ENCODE results near the gene LCP1.

Gene LCP1

DNA sequence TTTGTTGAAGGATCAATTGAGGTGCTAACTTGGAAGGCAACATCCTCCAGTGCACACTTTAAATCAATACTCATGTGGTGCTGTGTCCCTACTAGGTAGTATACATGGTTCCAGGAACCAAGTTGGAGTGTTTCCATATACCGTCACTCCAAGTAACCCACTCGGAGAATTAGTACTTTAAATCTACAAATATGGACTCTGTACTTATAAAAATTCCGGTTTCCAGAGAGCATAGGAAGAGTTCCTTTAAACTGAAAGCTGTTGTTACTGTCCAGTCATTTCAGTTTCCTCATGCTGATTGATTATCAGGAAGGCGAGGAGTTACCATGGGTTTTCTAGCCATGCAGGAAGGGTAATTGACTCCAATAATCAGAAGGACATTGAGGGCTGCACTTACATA, 84.3 kb downstream of the LCP1 start:
- DNase-seq: no peak

DNA sequence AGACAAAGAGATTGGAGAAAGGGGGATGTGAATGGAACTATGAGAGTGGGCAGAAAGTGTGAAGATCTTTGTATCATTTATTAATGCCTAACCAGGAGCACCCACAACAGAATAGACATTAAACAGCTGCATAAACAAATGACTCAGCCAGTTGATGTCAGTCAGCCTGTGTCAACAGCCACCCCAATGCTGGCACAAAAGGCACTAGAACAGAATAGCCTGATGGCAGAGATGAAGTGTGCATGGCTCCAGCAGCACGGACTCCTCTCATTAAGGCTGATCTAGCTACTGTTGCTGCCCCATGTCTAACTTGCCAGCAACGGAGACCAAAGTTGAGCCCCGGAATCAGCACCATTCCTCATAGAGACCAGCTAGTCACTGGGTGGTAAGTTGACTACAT, 85.0 kb downstream of the LCP1 start:
- DNase-seq: no peak

DNA sequence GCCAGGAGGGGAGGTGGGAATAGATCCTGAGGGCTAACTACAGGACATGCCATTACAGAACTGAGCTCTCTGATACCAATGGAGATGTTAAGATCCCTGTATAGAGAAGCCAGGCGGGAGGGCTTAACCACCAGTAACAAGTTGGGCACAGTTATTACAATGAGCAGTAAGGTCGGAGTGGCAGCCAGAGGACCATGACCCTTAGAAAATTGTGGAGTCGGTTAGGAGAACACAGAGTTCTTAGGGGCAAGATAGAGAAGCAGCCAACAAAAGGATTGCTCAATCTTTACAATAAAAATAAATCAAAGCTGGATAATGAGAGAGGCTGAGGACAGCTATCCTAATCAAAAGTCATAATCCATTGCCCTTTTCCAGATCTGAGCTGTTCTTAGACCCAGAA, 87.5 kb downstream of the LCP1 start:
- DNase-seq: no peak

DNA sequence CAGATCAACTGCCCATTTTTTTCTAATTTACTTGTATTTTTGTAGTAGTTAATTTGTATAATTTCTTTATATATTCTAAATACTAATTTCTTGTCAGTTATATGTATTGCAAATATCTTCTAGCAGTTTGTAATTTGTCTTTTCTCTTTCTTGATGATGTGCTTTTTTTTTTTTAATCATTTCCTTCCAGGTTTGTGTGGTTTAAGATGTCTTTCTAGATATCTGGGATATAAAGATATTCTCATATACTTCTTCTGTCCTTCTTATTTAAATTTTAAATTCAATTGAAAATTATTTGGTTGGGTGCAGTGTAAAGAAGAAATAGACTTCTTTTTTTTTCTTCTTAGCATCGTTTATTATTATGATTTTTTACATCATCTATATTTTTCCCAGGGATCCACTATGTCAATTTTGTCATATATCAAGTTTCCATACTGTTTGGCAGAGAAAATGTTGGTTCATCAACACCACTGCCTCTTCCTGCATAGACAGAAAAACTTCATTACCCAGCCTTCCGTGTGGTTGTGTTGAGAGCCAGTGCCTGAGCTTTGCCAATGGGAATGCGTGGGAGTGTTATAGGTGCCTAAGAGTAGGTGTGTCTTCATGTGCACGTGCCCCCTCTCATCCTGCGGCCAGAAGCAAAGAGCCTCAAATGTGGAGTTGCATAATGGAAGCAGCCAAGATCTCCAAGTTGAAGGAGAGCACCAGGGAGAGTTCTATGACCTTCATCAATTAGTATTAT, 93.0 kb downstream of the LCP1 start:
- DNase-seq: no peak

DNA sequence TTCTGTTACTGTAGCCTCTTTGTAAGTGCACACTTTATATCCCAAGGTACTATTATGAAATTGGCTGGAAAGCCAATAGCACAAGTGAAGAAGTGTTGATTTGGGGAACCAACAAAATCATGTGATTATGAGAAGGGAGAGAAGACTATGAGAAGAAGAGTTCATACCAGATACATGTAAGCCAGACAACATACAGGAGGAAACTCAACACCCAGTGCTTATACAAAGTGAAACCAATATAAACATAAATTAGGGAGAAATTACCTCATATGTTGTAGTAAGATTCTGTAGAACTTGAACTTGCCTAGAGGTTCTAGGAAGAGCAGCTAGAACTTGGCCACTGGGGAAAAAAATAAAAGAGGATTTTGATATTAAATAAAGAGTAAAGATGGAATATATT, 94.5 kb downstream of the LCP1 start:
- DNase-seq: no peak

DNA sequence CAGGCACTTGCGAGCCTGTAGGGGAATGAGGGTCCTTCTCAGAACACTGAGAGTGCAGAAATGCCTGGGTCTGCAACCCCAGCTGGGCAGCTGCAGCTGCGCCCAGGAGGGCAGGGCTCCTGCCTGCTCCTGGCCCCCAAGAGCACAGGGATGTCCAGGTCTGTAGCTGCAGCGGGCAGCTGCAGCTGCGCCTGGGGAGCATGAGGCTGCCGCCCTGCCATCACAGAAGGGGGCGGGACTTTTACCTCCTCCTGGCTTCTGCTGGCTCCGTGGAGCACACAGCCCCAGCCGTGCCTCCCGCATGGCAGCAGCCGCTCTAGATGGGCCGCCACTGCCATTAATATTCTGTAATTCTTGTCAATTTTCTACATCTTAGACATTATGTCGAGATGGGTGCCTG, 95.0 kb downstream of the LCP1 start:
- no peak for DNase-seq

DNA sequence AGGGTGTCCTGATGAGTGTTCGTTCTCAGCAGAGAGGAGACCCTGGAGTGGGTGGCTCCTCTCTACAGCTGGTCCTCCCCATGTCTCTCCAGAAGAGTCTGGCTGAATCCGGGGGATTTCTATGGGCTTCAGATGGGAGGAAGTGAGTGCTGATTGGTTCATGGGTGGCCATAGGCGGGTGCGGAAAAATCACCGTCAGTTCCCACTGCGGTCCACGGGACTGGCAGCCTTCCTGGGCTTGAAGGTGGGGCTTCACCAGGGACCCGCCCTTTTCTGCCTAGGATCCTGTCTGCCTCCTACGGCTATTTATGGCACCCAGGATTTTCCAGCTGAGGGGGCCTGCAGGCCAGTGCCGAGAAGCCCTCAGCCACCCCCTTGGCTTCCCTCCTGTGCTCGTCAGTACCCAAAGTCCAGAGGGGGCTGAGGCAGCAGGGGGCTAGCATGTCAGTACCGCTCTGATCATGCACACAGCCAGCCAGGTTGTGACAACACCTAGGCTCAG, 95.5 kb downstream of the LCP1 start:
- DNase-seq: no peak

DNA sequence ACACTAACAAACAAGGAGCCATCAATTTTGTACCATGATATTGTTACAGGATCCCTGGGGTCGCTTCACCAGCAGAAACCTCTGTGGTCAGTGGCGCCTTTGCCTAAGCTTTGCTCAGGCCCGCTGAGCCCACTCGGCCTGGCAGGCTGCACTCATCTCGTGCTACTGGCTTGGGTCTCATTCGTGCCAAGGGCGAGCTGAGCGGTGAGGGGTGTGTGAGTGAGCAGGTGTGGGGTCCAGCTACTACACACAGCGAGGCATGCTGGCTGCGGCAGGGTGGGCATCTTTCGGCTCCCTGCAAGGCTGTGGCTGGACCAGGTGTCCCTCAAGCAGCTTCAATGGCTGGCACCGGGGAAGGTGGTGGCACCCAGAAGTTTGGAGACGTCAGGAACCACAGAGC, 96.2 kb downstream of the LCP1 start:
- no peak for DNase-seq

DNA sequence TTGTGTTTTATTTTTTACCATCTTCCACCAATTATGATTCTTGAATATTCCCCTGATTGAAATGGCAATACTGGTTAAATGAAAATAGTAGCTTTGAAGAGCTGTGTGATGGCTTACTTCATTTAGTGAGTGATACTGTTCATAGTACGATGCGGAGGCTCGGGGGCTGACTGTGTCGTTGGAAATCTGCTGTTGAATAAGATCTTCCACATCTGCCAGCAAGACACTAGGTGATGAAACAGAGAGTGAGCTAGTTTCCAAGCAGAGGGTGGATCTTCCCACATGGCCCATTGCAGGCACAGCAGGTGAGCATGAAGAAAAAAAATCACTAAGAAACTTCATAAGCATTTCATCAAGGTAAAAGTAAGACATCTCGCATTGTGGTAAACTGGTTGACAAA, 99.7 kb downstream of the LCP1 start:
- DNase-seq: no peak

DNA sequence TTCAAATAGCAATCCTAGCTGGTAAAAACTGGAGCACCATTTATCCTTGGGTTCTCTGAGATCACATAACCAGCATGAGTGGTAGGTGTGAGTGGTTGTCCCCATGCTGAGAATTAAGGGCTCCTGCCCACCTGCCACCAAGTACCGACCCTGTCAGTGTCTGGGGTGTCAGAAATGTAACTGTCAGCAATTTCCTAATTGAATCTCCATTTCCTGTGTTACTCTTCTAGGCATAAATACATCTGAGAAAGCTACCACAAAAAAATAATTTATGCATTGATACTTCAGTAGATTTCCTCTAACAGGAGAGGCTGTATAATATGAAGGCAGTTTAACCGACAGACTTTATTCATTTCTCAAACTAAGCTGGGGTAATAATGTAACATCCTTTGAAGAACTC, 102.2 kb downstream of the LCP1 start:
- no peak for DNase-seq

DNA sequence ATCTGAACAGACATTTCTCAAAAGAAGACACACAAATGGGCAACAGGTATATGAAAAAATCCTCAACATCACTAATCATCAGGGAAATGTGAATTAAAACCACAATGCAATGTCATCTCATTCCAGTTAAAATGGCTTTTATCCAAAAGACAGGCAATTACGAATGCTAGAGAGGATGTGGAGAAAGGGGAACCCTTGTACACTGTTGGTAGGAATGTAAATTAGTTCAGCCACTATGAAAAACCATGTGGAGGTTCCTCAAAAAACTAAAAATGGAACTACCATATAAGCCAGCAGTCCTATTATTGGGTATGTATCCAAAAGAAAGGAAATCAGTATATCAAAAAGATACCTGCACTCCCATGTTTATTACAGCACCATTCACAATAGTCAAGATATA, 104.7 kb downstream of the LCP1 start:
- no peak for DNase-seq

DNA sequence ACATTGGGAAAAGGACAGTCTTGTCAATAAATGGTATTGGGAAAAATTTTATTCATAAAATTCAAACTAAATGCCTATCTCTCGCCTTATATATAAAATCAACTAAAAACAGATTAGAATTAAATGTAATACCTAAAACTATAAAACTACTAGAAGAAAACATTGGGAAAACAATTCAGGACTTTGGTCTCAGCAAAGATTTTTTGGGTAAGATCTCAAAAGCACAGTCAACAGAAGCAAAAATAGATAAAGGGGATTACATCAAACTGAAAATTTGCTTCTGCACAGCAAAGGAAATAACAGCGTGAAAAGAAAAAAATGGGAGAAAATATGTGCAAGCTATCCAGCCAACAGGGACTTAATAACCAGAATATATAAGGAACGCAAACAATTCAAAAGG, 105.2 kb downstream of the LCP1 start:
- DNase-seq: no peak
